Liver (tissue), 3 donors: Measurements from ENCODE around the gene KDM5A.
"Not testable (repeated sequence)": the region's sequence is repeated elsewhere in the genome, so short reads cannot be mapped to it uniquely, and the experiment has no call there.

Source experiments
- EGR1 ChIP-seq, 2 donors: IDR thresholded peaks; 2 replicates each; pipeline ENCODE4 v1.6.1; 2016 to 2018; ENCODE audit warnings: antibody characterized with exemption in 2 of 2, low read depth in 2 of 2
- GABPA ChIP-seq, 2 donors: IDR thresholded peaks in 1 of 2; conservative IDR thresholded peaks in 1 of 2; 2 replicates each; pipeline ENCODE4 v1.6.1; 2016; ENCODE audit warnings: antibody characterized with exemption in 2 of 2, mild to moderate bottlenecking in 1 of 2, moderate library complexity in 1 of 2
- HNF4A ChIP-seq, 2 donors: conservative IDR thresholded peaks; 2 replicates each; pipeline ENCODE4 v1.6.1; 2016; ENCODE audit warnings: antibody characterized with exemption in 2 of 2, mild to moderate bottlenecking in 2 of 2
- TAF1 ChIP-seq: conservative IDR thresholded peaks from 2 replicates; pipeline ENCODE4 v1.6.1; 2016; ENCODE audit warnings: antibody characterized with exemption, mild to moderate bottlenecking
- TF ChIP-seq, protein P1 (sequence below): IDR thresholded peaks from 2 replicates; pipeline ENCODE4 v1.6.1; 2016; ENCODE audit warnings: antibody characterized with exemption, mild to moderate bottlenecking
- TF ChIP-seq, protein P2 (sequence below): fragments of 150-350 bp; IDR thresholded peaks from 2 replicates; pipeline ENCODE4 v1.5.1; 2017; ENCODE audit warnings: improper control_type of control experiment, low read depth, low read length; ENCODE audit not compliant: missing input control
- donor health status: healthy.
- donor health status: healthy.

DNA sequence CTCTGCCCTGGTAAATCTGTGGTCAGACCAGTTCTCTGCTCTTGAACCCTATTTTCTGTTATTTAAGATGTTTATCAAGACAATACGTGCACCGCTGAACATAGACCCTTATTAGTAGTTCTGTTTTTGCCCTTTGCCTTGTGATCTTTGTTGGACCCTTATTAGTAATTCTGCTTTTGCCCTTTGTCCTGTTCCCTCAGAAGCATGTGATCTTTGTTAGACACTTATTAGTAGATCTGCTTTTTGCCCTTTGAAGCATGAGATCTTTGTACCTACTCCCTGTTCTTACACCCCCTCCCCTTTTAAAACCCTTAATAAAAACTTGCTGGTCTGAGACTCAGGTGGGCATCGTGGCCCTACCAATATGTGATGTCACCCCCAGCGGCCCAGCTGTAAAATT, 153.2 kb downstream of the KDM5A start:
- TF ChIP-seq, protein P1, sequence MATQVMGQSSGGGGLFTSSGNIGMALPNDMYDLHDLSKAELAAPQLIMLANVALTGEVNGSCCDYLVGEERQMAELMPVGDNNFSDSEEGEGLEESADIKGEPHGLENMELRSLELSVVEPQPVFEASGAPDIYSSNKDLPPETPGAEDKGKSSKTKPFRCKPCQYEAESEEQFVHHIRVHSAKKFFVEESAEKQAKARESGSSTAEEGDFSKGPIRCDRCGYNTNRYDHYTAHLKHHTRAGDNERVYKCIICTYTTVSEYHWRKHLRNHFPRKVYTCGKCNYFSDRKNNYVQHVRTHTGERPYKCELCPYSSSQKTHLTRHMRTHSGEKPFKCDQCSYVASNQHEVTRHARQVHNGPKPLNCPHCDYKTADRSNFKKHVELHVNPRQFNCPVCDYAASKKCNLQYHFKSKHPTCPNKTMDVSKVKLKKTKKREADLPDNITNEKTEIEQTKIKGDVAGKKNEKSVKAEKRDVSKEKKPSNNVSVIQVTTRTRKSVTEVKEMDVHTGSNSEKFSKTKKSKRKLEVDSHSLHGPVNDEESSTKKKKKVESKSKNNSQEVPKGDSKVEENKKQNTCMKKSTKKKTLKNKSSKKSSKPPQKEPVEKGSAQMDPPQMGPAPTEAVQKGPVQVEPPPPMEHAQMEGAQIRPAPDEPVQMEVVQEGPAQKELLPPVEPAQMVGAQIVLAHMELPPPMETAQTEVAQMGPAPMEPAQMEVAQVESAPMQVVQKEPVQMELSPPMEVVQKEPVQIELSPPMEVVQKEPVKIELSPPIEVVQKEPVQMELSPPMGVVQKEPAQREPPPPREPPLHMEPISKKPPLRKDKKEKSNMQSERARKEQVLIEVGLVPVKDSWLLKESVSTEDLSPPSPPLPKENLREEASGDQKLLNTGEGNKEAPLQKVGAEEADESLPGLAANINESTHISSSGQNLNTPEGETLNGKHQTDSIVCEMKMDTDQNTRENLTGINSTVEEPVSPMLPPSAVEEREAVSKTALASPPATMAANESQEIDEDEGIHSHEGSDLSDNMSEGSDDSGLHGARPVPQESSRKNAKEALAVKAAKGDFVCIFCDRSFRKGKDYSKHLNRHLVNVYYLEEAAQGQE = not testable (repeated sequence)
- TF ChIP-seq, protein P2, sequence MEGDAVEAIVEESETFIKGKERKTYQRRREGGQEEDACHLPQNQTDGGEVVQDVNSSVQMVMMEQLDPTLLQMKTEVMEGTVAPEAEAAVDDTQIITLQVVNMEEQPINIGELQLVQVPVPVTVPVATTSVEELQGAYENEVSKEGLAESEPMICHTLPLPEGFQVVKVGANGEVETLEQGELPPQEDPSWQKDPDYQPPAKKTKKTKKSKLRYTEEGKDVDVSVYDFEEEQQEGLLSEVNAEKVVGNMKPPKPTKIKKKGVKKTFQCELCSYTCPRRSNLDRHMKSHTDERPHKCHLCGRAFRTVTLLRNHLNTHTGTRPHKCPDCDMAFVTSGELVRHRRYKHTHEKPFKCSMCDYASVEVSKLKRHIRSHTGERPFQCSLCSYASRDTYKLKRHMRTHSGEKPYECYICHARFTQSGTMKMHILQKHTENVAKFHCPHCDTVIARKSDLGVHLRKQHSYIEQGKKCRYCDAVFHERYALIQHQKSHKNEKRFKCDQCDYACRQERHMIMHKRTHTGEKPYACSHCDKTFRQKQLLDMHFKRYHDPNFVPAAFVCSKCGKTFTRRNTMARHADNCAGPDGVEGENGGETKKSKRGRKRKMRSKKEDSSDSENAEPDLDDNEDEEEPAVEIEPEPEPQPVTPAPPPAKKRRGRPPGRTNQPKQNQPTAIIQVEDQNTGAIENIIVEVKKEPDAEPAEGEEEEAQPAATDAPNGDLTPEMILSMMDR = not testable (repeated sequence)
- not testable (repeated sequence) for TF ChIP-seq TAF1; GABPA (IDR thresholded peaks at IDR 0.05 in 1 of 2, conservative IDR thresholded peaks at IDR 0.05 in 1 of 2); EGR1 (IDR thresholded peaks at IDR 0.05; ENCODE audit: low read depth in 2 of 2)
- TF ChIP-seq HNF4A (conservative IDR thresholded peaks at IDR 0.05) = peak; percentile 74 to 84
